ENCODE data around the gene CFAP221.

Gene CFAP221

GRCh38 chr2:119698246-119698645, 154.0 kb downstream of the CFAP221 start:
- DNase-seq (ENCODE audit: low read depth, low spot score): no peak

GRCh38 chr2:119699016-119699606, 154.9 kb downstream of the CFAP221 start:
- no peak for DNase-seq (ENCODE audit: low read depth, low spot score)

GRCh38 chr2:119700866-119701265, 156.6 kb downstream of the CFAP221 start:
- DNase-seq (ENCODE audit: low read depth, low spot score): peak; percentile 95

- DNase-seq (ENCODE audit: low read depth, low spot score): no peak
Measured at GRCh38 chr2:119701352-119701751, 157.1 kb downstream of the CFAP221 start.

GRCh38 chr2:119702203-119702917, 158.1 kb downstream of the CFAP221 start:
- DNase-seq (ENCODE audit: low read depth, low spot score): no peak

- DNase-seq (ENCODE audit: low read depth, low spot score): peak; percentile 91
Measured at GRCh38 chr2:119702918-119703401, 158.7 kb downstream of the CFAP221 start.

GRCh38 chr2:119703526-119703925, 159.3 kb downstream of the CFAP221 start:
- no peak for DNase-seq (ENCODE audit: low read depth, low spot score)

GRCh38 chr2:119704670-119705120, 160.4 kb downstream of the CFAP221 start:
- no peak for DNase-seq (ENCODE audit: low read depth, low spot score)

- no peak for DNase-seq (ENCODE audit: low read depth, low spot score)
Measured at GRCh38 chr2:119706221-119706620, 162.0 kb downstream of the CFAP221 start.

Measured in ELF-1 (cell line).